Colonic mucosa (tissue), 4 donors: ENCODE measurements around the gene MTX1. TPM values are rescaled to one million over a fixed set of nuclear protein-coding genes. Genes with fewer than 3 reads are reported as not detected.
A peak's percentile ranks its signal among the peaks of the same experiment; 100 is the strongest.

Experiments
- DNase-seq: peaks from one replicate; pipeline ENCODE4 v3.0.0-alpha.2; 2020
- H3K27ac ChIP-seq: fragments of 200-600 bp; one replicate; pipeline ENCODE4 v1.8.0; 2021
- H3K27me3 ChIP-seq: fragments of 200-600 bp; one replicate; pipeline ENCODE4 v1.8.0; 2021
- H3K36me3 ChIP-seq: fragments of 200-600 bp; one replicate; pipeline ENCODE4 v1.8.0; 2021
- H3K4me1 ChIP-seq: fragments of 200-600 bp; one replicate; pipeline ENCODE4 v1.8.0; 2021; ENCODE audit warnings: mild to moderate bottlenecking
- H3K4me3 ChIP-seq: fragments of 200-600 bp; one replicate; pipeline ENCODE4 v1.8.0; 2021
- H3K9ac ChIP-seq, 2 donors: one replicate each; pipeline ENCODE4 v1.7.0; 2013; ENCODE audit warnings: control low read depth in 2 of 2, low read depth in 2 of 2, low read length in 2 of 2
- H3K9me3 ChIP-seq: fragments of 200-600 bp; one replicate; pipeline ENCODE4 v1.8.0; 2021
- intact Hi-C: fragments of 100-400 bp; cut with DNase I; formaldehyde crosslinking; loops from one replicate; pipeline ENCODE4 v1.14.1; 2022
- total RNA-seq, 2 donors: library from RNA; stranded (reverse); fragmentation: NEBNext Ultra II Directional in 1 of 2; extraction: Animal tissue kit (Norgen Biotek cat#: 25700) in 1 of 2; gene quantifications; one replicate each; pipeline ENCODE4 v1.2.1, GENCODE V29; 2021
- TF ChIP-seq, protein P1 (sequence below): fragments of 200-600 bp; IDR thresholded peaks from one replicate; pipeline ENCODE4 v1.8.0; 2022; ENCODE audit warnings: antibody characterized with exemption, mild to moderate bottlenecking
- donor health status: healthy.
- donor health status: DM: no; HTN: no; CAD: no.
- donor health status: DM: no; HTN: no; CAD: no.

The MTX1 gene
- total RNA-seq, 2 donors from 2014 or later: 37.5 to 55.8 TPM

DNA sequence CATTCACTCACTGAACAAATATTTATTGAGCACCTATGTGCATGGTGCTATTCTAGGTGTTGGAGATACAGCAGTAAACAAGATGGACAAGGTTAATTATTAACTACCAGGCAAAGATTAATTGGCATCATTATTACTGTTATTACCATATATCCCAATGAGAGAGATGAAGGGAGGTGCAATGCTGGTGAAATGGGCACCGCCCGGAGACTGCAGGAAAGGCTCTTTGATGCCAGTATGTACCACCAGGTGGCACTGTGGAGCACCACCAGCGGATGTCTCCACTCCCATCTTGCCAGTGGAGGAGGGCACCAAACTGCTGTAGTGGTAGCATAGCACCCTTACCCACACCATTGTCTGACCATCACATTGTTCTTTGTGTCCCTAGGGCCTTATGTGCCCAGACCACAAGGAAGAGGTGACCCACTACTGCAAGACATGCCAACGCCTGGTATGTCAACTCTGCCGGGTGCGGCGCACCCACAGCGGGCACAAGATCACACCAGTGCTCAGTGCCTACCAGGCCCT is 31.9 kb upstream of the MTX1 start:
- H3K9me3 ChIP-seq: no peaks in the 10 kb centered on the region
- H3K9ac ChIP-seq: no peak overlapping the region
- H3K36me3 ChIP-seq: no peaks in the 10 kb centered on the region
- intact Hi-C loops: no loop called here
- H3K27me3 ChIP-seq: no peaks in the 10 kb centered on the region
- TF ChIP-seq, protein P1, sequence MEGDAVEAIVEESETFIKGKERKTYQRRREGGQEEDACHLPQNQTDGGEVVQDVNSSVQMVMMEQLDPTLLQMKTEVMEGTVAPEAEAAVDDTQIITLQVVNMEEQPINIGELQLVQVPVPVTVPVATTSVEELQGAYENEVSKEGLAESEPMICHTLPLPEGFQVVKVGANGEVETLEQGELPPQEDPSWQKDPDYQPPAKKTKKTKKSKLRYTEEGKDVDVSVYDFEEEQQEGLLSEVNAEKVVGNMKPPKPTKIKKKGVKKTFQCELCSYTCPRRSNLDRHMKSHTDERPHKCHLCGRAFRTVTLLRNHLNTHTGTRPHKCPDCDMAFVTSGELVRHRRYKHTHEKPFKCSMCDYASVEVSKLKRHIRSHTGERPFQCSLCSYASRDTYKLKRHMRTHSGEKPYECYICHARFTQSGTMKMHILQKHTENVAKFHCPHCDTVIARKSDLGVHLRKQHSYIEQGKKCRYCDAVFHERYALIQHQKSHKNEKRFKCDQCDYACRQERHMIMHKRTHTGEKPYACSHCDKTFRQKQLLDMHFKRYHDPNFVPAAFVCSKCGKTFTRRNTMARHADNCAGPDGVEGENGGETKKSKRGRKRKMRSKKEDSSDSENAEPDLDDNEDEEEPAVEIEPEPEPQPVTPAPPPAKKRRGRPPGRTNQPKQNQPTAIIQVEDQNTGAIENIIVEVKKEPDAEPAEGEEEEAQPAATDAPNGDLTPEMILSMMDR: peak; percentile 91
- no peak overlapping the region for H3K4me3 ChIP-seq
- H3K4me1 ChIP-seq: peaks cover 13% of the 10 kb centered on the region
- no peak overlapping the region for H3K27ac ChIP-seq
- peak; percentile 95 for DNase-seq

DNA sequence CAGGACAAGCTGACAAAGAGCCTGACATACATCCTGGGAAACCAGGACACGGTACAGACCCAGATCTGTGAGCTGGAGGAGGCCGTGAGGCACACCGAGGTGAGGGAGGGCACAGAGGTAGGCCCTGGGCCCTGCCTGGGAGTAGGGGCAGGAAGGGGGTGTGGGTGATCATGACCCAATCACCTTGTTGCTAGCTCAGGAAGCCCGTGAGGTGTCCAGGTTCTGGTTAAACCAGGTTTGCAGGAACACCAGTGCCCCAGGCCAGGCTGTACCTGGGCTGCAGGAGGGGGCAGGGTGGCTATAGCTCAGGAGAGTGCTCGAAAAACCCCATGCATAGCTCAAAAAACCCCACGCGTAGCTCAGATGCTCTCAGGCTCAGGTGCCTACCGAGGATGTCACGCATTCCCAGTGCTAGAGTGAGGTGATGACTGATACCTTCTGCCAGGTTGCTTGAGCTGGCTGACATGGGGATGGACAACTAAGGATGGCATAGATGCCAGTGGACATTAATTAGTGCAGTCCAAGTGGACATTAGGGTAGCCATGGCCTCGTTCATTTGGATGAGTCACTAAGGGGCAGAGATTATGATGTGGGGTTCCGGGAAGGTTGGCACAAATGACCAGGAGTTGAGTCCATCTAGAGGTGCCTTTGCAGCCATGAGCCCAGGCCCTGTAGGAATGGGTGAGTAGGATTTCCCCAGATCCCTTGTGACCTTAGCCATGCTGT is 31.1 kb upstream of the MTX1 start:
- no peak overlapping the region for H3K27ac ChIP-seq
- DNase-seq: peak; percentile 18
- no peaks in the 10 kb centered on the region for H3K36me3 ChIP-seq
- no peaks in the 10 kb centered on the region for H3K27me3 ChIP-seq
- peaks cover 9% of the 10 kb centered on the region for H3K4me1 ChIP-seq
- H3K9ac ChIP-seq: no peak overlapping the region
- TF ChIP-seq, protein P1: no peak
- intact Hi-C loops: no loop called here
- no peaks in the 10 kb centered on the region for H3K9me3 ChIP-seq
- H3K4me3 ChIP-seq: no peak overlapping the region

DNA sequence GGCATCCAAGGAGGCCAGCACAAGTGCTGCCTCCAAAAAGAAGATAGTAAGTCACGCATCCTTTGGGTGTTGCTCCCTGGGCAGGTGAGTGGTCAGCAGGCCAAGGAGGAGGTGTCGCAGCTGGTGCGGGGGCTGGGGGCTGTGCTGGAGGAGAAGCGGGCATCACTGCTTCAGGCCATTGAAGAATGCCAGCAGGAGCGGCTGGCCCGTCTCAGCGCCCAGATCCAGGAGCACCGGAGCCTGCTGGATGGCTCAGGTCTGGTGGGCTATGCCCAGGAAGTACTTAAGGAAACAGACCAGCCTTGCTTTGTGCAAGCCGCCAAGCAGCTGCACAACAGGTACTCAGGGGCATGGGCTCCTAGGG is 30.6 kb upstream of the MTX1 start:
- Histone ChIP-seq H3K27ac (no peak overlapping the region), H3K9me3 (no peaks in the 10 kb centered on the region), H3K4me3 (no peak overlapping the region), H3K9ac (no peak overlapping the region), H3K36me3 (no peaks in the 10 kb centered on the region), H3K27me3 (no peaks in the 10 kb centered on the region), H3K4me1 (peaks cover 6% of the 10 kb centered on the region)
- TF ChIP-seq, protein P1: no peak
- DNase-seq: peak; percentile 17
- intact Hi-C loops: no loop called here

DNA sequence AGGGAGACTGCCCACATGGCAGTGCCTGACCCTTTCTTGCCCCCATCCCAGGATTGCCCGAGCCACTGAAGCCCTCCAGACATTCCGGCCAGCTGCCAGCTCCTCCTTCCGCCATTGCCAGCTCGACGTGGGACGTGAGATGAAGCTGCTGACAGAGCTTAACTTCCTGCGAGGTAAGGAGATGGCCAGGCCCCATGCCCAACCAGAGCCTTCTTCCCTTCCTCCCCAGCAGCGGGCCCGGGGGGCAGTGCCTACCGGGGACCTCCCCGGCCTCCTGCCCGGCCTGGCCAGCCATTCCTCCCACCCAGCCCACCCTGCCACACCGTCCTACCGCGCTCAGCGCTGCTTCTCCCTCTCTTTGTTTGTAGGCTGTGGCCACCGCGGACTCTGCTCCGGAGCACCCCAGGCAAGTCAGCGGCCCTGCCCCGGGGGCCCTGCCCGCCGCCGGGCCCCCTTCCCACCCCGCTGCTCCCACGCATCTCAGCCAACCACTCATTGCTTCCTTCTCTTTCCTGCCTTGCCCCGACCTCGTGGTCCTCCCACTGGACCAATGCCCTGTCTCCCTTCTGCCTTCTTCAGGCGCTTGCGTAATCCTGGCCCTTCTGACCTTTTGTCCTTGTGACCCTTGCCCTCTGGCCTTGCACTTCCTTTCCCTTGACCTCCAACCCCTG is 29.9 kb upstream of the MTX1 start:
- H3K4me3 ChIP-seq: no peak overlapping the region
- H3K36me3 ChIP-seq: no peaks in the 10 kb centered on the region
- no peaks in the 10 kb centered on the region for H3K9me3 ChIP-seq
- peaks cover 6% of the 10 kb centered on the region for H3K4me1 ChIP-seq
- DNase-seq: peak; percentile 26
- intact Hi-C loops: no loop called here
- H3K27me3 ChIP-seq: no peaks in the 10 kb centered on the region
- H3K9ac ChIP-seq: no peak overlapping the region
- TF ChIP-seq, protein P1: no peak
- H3K27ac ChIP-seq: no peak overlapping the region

DNA sequence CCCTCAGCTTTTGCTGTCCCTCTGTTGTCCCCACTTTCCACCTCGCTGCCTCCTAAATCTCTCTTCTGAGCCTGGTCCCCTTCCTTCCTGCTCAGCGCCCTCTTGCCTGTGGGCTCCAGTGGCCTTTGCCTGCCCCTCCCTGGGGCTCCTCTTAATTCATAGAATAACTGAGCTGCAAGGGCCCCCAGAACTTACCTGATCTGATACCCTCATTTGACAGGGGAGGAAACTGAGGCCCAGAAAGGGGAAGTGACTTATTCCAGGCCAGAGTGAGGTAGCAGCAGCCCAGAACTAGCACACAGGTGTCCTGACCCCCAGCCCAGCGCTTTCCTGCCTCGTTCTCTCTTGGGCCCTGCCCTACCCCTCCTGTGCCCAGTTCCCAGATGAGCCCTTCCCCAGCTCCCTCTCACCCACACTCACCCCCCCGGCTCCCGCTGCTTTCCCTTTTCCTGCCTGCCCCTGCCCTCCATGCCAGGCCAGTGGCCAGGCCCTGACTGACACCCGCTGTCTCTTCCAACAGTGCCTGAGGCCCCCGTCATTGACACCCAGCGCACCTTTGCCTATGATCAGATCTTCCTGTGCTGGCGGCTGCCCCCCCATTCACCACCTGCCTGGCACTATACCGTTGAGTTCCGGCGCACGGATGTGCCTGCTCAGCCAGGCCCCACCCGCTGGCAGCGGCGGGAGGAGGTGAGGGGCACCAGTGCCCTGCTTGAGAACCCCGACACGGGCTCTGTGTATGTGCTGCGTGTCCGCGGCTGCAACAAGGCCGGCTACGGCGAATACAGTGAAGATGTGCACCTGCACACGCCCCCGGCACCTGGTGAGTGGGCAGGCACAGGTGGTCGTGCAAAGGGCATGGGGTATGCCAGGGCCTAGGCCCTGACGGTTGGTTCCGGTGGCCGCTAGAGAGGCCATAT is 29.1 kb upstream of the MTX1 start:
- peak; percentile 19 for DNase-seq
- TF ChIP-seq, protein P1: no peak
- Histone ChIP-seq H3K9me3 (no peaks in the 10 kb centered on the region), H3K4me1 (peaks cover 6% of the 10 kb centered on the region), H3K27me3 (no peaks in the 10 kb centered on the region), H3K9ac (no peak overlapping the region), H3K36me3 (no peaks in the 10 kb centered on the region), H3K4me3 (no peak overlapping the region), H3K27ac (no peak overlapping the region)
- intact Hi-C loops: no loop called here
